WTC11 (cell line): ENCODE measurements around the gene IQSEC1. TPM values are rescaled to one million over a fixed set of nuclear protein-coding genes. Genes with fewer than 3 reads are reported as not detected.

Experiments used
- ATAC-seq: fragments of 200-7000 bp; cut with Tn5 transposase; 2 replicates; pipeline ENCODE4 v1.10.0; 2021; ENCODE audit warnings: mild to moderate bottlenecking, moderate library complexity
- CTCF ChIA-PET: fragments of 300-600 bp; sonication (Branson Sonifier 250); formaldehyde crosslinking; loops from one replicate; lab custom pipeline; 2021; ENCODE audit warnings: antibody characterized with exemption; lab: Charles Lee
- POLR2A ChIA-PET: fragments of 350-600 bp; sonication (Branson Sonifier 250); formaldehyde crosslinking; loops from one replicate; lab custom pipeline; 2021; ENCODE audit warnings: antibody characterized with exemption; lab: Charles Lee
- DNase-seq: peaks from one replicate; pipeline ENCODE4 v3.0.0; 2021; ENCODE audit warnings: low spot score
- H3K27ac Mint-ChIP-seq: 2 replicates; pipeline ENCODE4 v1.8.0; 2021; ENCODE audit warnings: mixed read lengths
- H3K27me3 Mint-ChIP-seq: 2 replicates; pipeline ENCODE4 v1.8.0; 2021; ENCODE audit warnings: low read depth, mild to moderate bottlenecking, moderate library complexity, mixed read lengths
- H3K36me3 Mint-ChIP-seq: 2 replicates; pipeline ENCODE4 v1.8.0; 2021; ENCODE audit warnings: mixed read lengths
- H3K4me1 Mint-ChIP-seq: 2 replicates; pipeline ENCODE4 v1.8.0; 2022; ENCODE audit warnings: mixed read lengths
- H3K4me3 Mint-ChIP-seq: 2 replicates; pipeline ENCODE4 v1.8.0; 2021; ENCODE audit warnings: mild to moderate bottlenecking, moderate library complexity, mixed read lengths
- H3K9me3 Mint-ChIP-seq: 2 replicates; pipeline ENCODE4 v1.8.0; 2021; ENCODE audit warnings: mixed read lengths
- GABPB1 ChIP-seq: sonication (generic); formaldehyde crosslinking; IDR thresholded peaks from 2 replicates; pipeline ENCODE4 v1.8.1; 2023; ENCODE audit warnings: mild to moderate bottlenecking, missing genetic modification reagents
- RORB ChIP-seq: fragments of 250-450 bp; sonication (Bioruptor Pico); IDR thresholded peaks from 2 replicates; pipeline ENCODE4 v1.9.0; 2021; ENCODE audit warnings: mild to moderate bottlenecking
- SMAD3 ChIP-seq: sonication (generic); formaldehyde crosslinking; IDR thresholded peaks from 2 replicates; pipeline ENCODE4 v1.8.0; 2022; ENCODE audit warnings: missing genetic modification reagents, mild to moderate bottlenecking, borderline replicate concordance
- SOX15 ChIP-seq: fragments of 250-450 bp; sonication (Bioruptor Pico); IDR thresholded peaks from 2 replicates; pipeline ENCODE4 v1.9.0; 2021; ENCODE audit warnings: mild to moderate bottlenecking
- SP1 ChIP-seq: sonication (generic); formaldehyde crosslinking; conservative IDR thresholded peaks from 2 replicates; pipeline ENCODE4 v1.8.1; 2022; ENCODE audit warnings: missing genetic modification reagents
- ZNF121 ChIP-seq: sonication (generic); formaldehyde crosslinking; IDR thresholded peaks from 2 replicates; pipeline ENCODE4 v1.8.0; 2023; ENCODE audit warnings: missing genetic modification reagents
- total RNA-seq: library from RNA; stranded (reverse); gene quantifications from 3 replicates; pipeline ENCODE4 v1.2.3, GENCODE V29; 2021
- TF ChIP-seq, protein P1 (sequence below): fragments of 250-450 bp; sonication (Bioruptor Pico); IDR thresholded peaks from 2 replicates; pipeline ENCODE4 v2.1.2; 2022; ENCODE audit warnings: mild to moderate bottlenecking, moderate library complexity
- TF ChIP-seq, protein P2 (sequence below): fragments of 250-450 bp; sonication (Bioruptor Pico); IDR thresholded peaks from 2 replicates; pipeline ENCODE4 v1.9.0; 2021; ENCODE audit warnings: mild to moderate bottlenecking
- TF ChIP-seq, protein P3 (sequence below): fragments of 250-450 bp; sonication (Bioruptor Pico); IDR thresholded peaks from 2 replicates; pipeline ENCODE4 v1.9.0; 2021; ENCODE audit warnings: mild to moderate bottlenecking, borderline replicate concordance
- TF ChIP-seq, protein P4 (sequence below): sonication (generic); formaldehyde crosslinking; IDR thresholded peaks from 2 replicates; pipeline ENCODE4 v1.8.1; 2022; ENCODE audit warnings: missing genetic modification reagents, borderline replicate concordance
- TF ChIP-seq, protein P5 (sequence below): sonication (generic); formaldehyde crosslinking; IDR thresholded peaks from 2 replicates; pipeline ENCODE4 v1.8.1; 2022; ENCODE audit warnings: mild to moderate bottlenecking, moderate library complexity, missing genetic modification reagents
- TF ChIP-seq, protein P6 (sequence below): fragments of 200-600 bp; IDR thresholded peaks from 2 replicates; pipeline ENCODE4 v1.8.0; 2022; ENCODE audit warnings: antibody characterized with exemption

Gene IQSEC1
- total RNA-seq, 1 experiment from 2014 or later, result 35.0 TPM

DNA sequence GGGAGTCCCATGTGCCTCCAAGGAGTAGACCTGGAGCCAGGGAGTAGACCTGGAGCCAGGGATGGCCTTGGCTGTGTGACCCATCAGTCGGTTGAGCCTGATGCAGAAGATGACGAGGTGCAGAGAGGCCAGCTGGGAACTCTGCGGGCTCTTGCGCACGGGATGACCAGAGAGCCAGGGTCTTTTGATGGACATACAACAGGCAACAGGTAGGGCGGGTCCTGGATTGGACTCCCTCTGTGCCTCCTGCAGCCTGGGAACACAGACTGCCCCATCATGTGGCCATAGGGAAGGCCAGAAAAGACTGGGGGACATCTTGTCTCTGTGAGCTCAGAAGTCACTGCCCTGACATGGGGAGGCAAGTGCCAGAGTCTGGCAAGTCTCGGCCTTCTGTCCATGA, 164.4 kb downstream of the IQSEC1 start:
- Mint-ChIP-seq H3K27me3 (no peaks in the 10 kb centered on the region), H3K9me3 (no peaks in the 10 kb centered on the region), H3K27ac (0 out of 2 replicates have a peak overlapping the region, but pooled peaks have one; percentile 32), H3K36me3 (peaks cover 35% of the 10 kb centered on the region), H3K4me1 (no peaks in the 10 kb centered on the region), H3K4me3 (no peak overlapping the region)
- ChIA-PET CTCF (interaction anchor here (1.3 kb wide), 1 partner anchor 86 kb away, joined by 4 read pairs; no protein-coding TSS in a partner anchor), POLR2A (no interaction called here)
- TF ChIP-seq, protein P1, sequence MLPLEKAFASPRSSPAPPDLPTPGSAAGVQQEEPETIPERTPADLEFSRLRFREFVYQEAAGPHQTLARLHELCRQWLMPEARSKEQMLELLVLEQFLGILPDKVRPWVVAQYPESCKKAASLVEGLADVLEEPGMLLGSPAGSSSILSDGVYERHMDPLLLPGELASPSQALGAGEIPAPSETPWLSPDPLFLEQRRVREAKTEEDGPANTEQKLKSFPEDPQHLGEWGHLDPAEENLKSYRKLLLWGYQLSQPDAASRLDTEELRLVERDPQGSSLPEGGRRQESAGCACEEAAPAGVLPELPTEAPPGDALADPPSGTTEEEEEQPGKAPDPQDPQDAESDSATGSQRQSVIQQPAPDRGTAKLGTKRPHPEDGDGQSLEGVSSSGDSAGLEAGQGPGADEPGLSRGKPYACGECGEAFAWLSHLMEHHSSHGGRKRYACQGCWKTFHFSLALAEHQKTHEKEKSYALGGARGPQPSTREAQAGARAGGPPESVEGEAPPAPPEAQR (CRISPR knock-in tag), result no peak
- TF ChIP-seq, protein P2, sequence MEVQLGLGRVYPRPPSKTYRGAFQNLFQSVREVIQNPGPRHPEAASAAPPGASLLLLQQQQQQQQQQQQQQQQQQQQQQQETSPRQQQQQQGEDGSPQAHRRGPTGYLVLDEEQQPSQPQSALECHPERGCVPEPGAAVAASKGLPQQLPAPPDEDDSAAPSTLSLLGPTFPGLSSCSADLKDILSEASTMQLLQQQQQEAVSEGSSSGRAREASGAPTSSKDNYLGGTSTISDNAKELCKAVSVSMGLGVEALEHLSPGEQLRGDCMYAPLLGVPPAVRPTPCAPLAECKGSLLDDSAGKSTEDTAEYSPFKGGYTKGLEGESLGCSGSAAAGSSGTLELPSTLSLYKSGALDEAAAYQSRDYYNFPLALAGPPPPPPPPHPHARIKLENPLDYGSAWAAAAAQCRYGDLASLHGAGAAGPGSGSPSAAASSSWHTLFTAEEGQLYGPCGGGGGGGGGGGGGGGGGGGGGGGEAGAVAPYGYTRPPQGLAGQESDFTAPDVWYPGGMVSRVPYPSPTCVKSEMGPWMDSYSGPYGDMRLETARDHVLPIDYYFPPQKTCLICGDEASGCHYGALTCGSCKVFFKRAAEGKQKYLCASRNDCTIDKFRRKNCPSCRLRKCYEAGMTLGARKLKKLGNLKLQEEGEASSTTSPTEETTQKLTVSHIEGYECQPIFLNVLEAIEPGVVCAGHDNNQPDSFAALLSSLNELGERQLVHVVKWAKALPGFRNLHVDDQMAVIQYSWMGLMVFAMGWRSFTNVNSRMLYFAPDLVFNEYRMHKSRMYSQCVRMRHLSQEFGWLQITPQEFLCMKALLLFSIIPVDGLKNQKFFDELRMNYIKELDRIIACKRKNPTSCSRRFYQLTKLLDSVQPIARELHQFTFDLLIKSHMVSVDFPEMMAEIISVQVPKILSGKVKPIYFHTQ (CRISPR knock-in tag), result no peak
- TF ChIP-seq SP1 (CRISPR knock-in tag) (no peak), ZNF121 (CRISPR knock-in tag) (no peak), GABPB1 (CRISPR knock-in tag) (no peak), SOX15 (CRISPR knock-in tag) (no peak), RORB (no peak), SMAD3 (CRISPR knock-in tag) (no peak)
- TF ChIP-seq, protein P3, sequence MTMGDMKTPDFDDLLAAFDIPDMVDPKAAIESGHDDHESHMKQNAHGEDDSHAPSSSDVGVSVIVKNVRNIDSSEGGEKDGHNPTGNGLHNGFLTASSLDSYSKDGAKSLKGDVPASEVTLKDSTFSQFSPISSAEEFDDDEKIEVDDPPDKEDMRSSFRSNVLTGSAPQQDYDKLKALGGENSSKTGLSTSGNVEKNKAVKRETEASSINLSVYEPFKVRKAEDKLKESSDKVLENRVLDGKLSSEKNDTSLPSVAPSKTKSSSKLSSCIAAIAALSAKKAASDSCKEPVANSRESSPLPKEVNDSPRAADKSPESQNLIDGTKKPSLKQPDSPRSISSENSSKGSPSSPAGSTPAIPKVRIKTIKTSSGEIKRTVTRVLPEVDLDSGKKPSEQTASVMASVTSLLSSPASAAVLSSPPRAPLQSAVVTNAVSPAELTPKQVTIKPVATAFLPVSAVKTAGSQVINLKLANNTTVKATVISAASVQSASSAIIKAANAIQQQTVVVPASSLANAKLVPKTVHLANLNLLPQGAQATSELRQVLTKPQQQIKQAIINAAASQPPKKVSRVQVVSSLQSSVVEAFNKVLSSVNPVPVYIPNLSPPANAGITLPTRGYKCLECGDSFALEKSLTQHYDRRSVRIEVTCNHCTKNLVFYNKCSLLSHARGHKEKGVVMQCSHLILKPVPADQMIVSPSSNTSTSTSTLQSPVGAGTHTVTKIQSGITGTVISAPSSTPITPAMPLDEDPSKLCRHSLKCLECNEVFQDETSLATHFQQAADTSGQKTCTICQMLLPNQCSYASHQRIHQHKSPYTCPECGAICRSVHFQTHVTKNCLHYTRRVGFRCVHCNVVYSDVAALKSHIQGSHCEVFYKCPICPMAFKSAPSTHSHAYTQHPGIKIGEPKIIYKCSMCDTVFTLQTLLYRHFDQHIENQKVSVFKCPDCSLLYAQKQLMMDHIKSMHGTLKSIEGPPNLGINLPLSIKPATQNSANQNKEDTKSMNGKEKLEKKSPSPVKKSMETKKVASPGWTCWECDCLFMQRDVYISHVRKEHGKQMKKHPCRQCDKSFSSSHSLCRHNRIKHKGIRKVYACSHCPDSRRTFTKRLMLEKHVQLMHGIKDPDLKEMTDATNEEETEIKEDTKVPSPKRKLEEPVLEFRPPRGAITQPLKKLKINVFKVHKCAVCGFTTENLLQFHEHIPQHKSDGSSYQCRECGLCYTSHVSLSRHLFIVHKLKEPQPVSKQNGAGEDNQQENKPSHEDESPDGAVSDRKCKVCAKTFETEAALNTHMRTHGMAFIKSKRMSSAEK (CRISPR knock-in tag), result no peak
- TF ChIP-seq, protein P4, sequence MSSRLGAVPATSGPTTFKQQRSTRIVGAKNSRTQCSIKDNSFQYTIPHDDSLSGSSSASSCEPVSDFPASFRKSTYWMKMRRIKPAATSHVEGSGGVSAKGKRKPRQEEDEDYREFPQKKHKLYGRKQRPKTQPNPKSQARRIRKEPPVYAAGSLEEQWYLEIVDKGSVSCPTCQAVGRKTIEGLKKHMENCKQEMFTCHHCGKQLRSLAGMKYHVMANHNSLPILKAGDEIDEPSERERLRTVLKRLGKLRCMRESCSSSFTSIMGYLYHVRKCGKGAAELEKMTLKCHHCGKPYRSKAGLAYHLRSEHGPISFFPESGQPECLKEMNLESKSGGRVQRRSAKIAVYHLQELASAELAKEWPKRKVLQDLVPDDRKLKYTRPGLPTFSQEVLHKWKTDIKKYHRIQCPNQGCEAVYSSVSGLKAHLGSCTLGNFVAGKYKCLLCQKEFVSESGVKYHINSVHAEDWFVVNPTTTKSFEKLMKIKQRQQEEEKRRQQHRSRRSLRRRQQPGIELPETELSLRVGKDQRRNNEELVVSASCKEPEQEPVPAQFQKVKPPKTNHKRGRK (CRISPR knock-in tag), result no peak
- TF ChIP-seq, protein P5, sequence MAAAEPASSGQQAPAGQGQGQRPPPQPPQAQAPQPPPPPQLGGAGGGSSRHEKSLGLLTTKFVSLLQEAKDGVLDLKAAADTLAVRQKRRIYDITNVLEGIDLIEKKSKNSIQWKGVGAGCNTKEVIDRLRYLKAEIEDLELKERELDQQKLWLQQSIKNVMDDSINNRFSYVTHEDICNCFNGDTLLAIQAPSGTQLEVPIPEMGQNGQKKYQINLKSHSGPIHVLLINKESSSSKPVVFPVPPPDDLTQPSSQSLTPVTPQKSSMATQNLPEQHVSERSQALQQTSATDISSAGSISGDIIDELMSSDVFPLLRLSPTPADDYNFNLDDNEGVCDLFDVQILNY (CRISPR knock-in tag), result no peak
- TF ChIP-seq, protein P6, sequence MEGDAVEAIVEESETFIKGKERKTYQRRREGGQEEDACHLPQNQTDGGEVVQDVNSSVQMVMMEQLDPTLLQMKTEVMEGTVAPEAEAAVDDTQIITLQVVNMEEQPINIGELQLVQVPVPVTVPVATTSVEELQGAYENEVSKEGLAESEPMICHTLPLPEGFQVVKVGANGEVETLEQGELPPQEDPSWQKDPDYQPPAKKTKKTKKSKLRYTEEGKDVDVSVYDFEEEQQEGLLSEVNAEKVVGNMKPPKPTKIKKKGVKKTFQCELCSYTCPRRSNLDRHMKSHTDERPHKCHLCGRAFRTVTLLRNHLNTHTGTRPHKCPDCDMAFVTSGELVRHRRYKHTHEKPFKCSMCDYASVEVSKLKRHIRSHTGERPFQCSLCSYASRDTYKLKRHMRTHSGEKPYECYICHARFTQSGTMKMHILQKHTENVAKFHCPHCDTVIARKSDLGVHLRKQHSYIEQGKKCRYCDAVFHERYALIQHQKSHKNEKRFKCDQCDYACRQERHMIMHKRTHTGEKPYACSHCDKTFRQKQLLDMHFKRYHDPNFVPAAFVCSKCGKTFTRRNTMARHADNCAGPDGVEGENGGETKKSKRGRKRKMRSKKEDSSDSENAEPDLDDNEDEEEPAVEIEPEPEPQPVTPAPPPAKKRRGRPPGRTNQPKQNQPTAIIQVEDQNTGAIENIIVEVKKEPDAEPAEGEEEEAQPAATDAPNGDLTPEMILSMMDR, result no peak
- DNase-seq (no peak), ATAC-seq (no peak)
